GM18499 (cell line): Measurements from ENCODE around the gene MRGPRF.

ENCODE experiments used
- ATAC-seq: cut with Tn5 transposase; IDR thresholded peaks from one replicate; pipeline ENCODE4 v1.9.1; 2021; ENCODE audit warnings: moderate number of reproducible peaks; ENCODE audit not compliant: insufficient read depth, unreplicated experiment

MRGPRF gene

GRCh38 chr11:68969386-68969785 is 43.7 kb downstream of the MRGPRF start:
- ATAC-seq: no peak

- no peak for ATAC-seq
Observed at GRCh38 chr11:68968306-68969250, 44.5 kb downstream of the MRGPRF start.

GRCh38 chr11:68966894-68967780 is 45.9 kb downstream of the MRGPRF start:
- no peak for ATAC-seq

- ATAC-seq: no peak
Observed at GRCh38 chr11:68965901-68966853, 46.9 kb downstream of the MRGPRF start.

- ATAC-seq: no peak
Observed at GRCh38 chr11:68963779-68964178, 49.3 kb downstream of the MRGPRF start.

GRCh38 chr11:68962527-68963250 is 50.4 kb downstream of the MRGPRF start:
- ATAC-seq: no peak

- no peak for ATAC-seq
Observed at GRCh38 chr11:68961245-68961644, 51.8 kb downstream of the MRGPRF start.

GRCh38 chr11:68960294-68961071 is 52.6 kb downstream of the MRGPRF start:
- no peak for ATAC-seq

- no peak for ATAC-seq
Observed at GRCh38 chr11:68959465-68960293, 53.4 kb downstream of the MRGPRF start.

GRCh38 chr11:68958211-68958610 is 54.8 kb downstream of the MRGPRF start:
- ATAC-seq: no peak

- no peak for ATAC-seq
Observed at GRCh38 chr11:68956547-68957254, 56.3 kb downstream of the MRGPRF start.

GRCh38 chr11:68956142-68956541 is 56.9 kb downstream of the MRGPRF start:
- no peak for ATAC-seq

- no peak for ATAC-seq
Observed at GRCh38 chr11:68955607-68955958, 57.5 kb downstream of the MRGPRF start.

GRCh38 chr11:68954836-68955606 is 58.0 kb downstream of the MRGPRF start:
- no peak for ATAC-seq
